Measurements from ENCODE around the gene RHEB. TPM values are rescaled to one million over a fixed set of nuclear protein-coding genes. Genes with fewer than 3 reads are reported as not detected.
A peak's percentile ranks its signal among the peaks of the same experiment; 100 is the strongest.

Gene RHEB
- total RNA-seq, 1 experiment from 2014 or later: 84.5 TPM

DNA sequence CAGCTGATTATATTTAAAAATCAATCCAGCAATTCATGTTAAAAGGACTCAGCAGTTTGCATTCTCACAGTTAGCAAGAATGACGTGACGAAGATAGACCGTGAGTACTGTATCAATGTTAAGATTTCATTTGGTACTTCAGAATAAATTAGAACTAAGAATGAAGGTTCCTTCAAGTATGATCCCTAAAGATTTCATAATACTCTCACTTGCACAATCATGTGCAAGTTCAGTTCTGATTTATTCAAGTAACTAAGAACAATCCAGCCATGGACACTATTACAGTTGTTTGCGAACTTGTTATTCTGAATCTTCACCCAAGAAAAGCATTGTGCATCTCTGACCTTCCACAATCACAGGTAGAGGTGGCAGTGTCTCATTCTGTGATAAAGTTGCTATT lies 7.7 kb downstream of the RHEB start:
- no peak overlapping the region for H3K4me3 ChIP-seq
- DNase-seq: no peak
- H3K27me3 ChIP-seq: no peaks in the 10 kb centered on the region
- no peaks in the 10 kb centered on the region for H3K9me3 ChIP-seq
- H3K36me3 ChIP-seq: no peaks in the 10 kb centered on the region; the same call in 1 of the 2 replicates

DNA sequence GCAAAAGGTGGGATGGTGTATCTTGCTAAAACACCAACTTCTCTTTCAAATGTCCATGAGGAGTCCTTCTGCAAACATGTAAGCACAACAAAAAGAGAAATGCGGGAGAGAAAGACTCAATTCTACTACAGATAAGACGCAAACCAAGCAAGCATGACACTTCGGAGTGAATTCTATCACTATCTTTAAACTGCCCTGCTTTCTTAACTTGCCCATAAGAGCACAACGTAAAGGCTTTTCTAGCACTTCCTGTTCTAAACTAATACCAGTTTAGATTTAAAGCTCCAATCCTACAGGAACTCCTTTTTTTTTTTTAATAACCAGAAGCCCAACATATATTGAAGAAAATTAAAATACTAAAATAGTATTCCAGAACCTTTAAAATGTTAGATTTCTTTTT lies 8.4 kb downstream of the RHEB start:
- Histone ChIP-seq H3K36me3 (no peaks in the 10 kb centered on the region; the same call in 1 of the 2 replicates), H3K27me3 (no peaks in the 10 kb centered on the region), H3K4me3 (no peak overlapping the region), H3K9me3 (no peaks in the 10 kb centered on the region)
- no peak for DNase-seq

DNA sequence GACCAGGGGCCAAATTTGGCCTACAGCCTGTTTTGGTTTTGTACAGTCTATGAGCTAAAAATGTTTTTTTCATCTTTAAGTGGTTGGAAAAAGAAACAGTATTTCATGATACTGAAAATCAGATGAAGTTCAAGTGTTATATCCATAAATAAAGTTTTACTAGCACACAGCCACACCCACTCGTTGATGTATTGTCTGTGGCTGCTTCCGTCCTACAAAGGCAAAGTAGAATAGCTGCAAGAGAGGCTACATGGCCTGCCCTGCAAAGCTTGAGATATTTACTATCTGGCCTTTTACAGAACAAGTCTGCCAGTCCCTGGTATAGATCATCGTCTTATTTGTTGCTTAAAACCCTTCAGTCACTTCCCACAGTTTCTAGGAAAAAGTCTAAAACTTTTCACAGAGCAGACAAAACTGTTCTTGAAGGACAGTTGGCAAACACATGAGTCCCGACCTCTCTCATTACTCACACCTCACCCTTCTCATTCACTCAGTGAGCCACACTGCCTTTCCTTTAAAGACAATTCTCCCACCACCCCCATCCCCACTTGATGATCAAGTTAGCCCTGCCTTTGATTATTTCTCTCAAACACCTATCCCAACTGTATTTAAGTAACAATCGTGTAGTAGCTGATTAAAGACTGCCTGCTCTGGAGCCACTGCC lies 9.9 kb downstream of the RHEB start:
- DNase-seq: no peak
- Histone ChIP-seq H3K27me3 (no peaks in the 10 kb centered on the region), H3K36me3 (no peaks in the 10 kb centered on the region; the same call in 1 of the 2 replicates), H3K9me3 (no peaks in the 10 kb centered on the region), H3K4me3 (no peak overlapping the region)

DNA sequence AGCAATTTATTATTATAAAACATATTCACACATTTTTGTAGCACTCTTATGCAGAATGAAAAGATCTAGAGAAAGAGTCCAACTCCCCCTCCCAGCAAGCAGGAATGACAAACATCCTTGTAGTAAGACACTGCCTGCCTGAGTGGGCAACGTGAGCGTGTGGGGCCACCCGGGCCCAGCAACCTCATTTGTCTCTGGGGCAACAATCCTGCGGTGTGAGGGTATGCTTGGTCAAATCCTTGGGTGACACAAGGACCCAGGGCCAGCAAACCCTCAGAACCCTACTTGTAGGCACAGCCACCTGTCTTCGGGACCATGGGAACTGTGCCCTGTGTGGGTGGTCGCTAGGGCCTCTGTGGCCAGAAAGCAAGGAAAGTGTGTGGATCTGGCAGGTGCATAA lies 10.7 kb downstream of the RHEB start:
- no peaks in the 10 kb centered on the region for H3K9me3 ChIP-seq
- DNase-seq: no peak

DNA sequence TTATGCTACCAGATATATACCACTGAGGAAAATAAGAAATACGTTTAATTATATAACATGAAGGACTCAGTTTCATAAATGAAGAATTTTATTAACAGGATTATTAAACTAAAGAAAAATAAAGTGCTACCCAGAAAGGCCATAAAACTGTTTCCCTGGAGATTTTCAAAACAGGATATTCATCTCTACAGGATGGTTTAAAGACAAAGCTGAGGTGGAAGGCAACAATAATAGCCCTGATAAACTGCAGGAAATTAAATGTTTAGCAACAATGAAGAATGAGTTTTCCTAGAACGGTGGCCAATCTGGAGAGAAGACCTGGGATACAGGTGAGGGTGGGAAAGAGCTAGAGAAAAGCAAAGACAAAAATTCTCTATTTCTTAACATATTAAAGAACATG lies 11.9 kb downstream of the RHEB start:
- no peaks in the 10 kb centered on the region for H3K9me3 ChIP-seq
- no peak overlapping the region for H3K4me3 ChIP-seq
- no peak for DNase-seq
- no peaks in the 10 kb centered on the region for H3K27me3 ChIP-seq
- H3K36me3 ChIP-seq: no peaks in the 10 kb centered on the region

More for the DNA sequence above, 10.7 kb downstream of the RHEB start:
- H3K4me3 ChIP-seq: no peak overlapping the region
- no peaks in the 10 kb centered on the region; the same call in 1 of the 2 replicates for H3K36me3 ChIP-seq
- H3K27me3 ChIP-seq: no peaks in the 10 kb centered on the region

DNA sequence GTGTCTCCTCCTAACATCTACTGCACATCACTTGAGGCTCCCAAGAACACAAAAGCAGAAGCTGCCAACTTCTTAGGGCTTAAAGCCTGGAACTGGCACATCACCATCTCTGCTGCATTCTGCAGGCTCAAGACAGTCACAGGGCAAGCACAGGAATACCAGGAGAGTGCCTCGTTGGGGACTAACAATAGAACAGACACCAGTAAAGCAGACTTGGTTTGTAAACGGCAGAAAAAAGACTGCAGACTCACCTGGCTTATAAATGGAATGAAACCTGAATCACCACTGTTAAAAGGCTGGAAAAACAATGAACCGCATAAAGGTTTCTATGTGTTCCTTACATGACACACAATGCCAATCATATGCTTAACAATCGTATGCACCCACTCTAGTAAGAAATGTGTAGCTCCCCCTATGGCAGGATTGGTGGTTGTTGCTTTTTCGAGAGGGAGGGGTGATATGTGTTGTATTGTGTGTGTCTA lies 12.8 kb downstream of the RHEB start:
- no peaks in the 10 kb centered on the region for H3K36me3 ChIP-seq
- H3K9me3 ChIP-seq: no peaks in the 10 kb centered on the region
- no peak for DNase-seq

DNA sequence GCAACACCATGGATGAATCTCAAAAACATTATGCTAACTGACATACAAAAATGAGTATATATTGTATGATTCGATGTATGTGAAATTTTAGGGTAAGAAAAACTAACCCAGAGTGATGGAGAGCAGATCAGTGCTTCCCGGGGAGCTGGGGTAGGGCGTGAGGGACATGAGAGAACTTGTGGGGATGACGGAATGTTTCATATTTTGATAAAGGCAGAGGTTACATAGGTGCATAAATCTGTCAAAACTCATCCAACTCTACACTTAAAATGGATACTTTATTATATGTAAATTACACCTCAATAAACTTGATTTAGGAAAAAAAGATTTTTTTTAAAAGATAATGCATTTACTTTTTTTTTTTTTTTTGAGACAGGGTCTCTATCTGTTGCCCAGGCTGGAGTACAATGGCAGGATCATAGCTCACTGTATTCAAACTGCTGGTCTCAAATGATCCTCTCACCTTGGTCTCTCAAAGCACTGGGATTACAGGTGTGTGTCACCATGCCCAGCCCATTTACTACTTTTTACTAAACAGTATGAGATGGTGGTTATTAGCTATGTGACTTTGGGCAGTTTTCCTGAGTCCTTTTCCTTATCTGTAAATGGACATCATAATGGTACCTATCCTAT lies 13.7 kb downstream of the RHEB start:
- no peaks in the 10 kb centered on the region for H3K36me3 ChIP-seq
- no peaks in the 10 kb centered on the region for H3K27me3 ChIP-seq
- DNase-seq: no peak
- no peak overlapping the region for H3K4me3 ChIP-seq
- H3K9me3 ChIP-seq: no peaks in the 10 kb centered on the region

More for the DNA sequence above, 12.8 kb downstream of the RHEB start:
- Histone ChIP-seq H3K27me3 (no peaks in the 10 kb centered on the region), H3K4me3 (no peak overlapping the region)

DNA sequence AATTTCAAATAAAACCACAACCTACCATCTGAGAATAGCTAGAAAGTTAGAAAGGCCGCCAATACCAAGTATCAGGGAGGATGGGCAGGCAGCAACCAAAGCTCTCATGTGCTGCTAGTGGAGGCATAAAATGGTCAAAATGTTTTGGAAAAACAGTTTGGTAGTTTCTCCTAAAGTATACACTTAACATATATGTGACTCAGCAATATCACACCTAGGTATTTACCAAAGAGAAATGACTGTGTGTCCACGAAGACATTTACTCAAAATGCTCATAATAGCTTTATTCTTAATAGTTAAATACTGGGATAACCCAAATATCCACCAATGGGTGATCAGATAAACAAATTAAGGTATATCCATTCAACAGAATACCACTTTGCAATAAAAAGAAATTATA lies 14.3 kb downstream of the RHEB start:
- no peak for DNase-seq
- no peaks in the 10 kb centered on the region for H3K36me3 ChIP-seq
- H3K4me3 ChIP-seq: no peak overlapping the region
- H3K27me3 ChIP-seq: no peaks in the 10 kb centered on the region
- H3K9me3 ChIP-seq: no peaks in the 10 kb centered on the region

DNA sequence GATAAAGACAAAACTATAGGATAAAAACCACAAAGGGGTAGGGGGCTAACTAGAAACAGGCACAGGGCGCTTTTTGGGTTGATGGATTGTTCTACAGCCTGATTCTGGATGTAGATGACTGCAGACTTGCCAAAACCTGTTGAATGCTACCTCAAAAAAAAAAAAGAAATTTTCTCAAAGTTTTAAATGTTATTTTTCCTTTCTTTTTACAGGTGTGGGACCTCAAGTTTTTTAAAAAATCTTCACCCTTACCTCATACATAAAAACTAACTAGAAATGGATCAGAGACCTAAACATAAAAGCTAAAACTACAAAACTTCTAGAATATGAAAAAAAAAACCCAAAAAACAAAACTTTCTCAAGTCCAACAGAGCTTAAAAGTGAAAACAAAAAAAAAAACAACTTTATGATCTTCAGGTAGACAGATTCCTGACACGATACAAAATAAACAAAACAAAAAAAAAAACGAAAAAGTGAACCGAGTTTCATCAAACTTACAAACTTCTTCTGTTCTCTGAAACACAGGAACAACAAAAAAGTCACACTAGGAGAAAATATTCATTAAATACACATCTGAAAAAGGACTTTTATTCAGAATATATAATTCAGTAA lies 14.9 kb downstream of the RHEB start:
- Histone ChIP-seq H3K27me3 (no peaks in the 10 kb centered on the region), H3K9me3 (no peaks in the 10 kb centered on the region), H3K36me3 (no peaks in the 10 kb centered on the region), H3K4me3 (no peak overlapping the region)
- no peak for DNase-seq

DNA sequence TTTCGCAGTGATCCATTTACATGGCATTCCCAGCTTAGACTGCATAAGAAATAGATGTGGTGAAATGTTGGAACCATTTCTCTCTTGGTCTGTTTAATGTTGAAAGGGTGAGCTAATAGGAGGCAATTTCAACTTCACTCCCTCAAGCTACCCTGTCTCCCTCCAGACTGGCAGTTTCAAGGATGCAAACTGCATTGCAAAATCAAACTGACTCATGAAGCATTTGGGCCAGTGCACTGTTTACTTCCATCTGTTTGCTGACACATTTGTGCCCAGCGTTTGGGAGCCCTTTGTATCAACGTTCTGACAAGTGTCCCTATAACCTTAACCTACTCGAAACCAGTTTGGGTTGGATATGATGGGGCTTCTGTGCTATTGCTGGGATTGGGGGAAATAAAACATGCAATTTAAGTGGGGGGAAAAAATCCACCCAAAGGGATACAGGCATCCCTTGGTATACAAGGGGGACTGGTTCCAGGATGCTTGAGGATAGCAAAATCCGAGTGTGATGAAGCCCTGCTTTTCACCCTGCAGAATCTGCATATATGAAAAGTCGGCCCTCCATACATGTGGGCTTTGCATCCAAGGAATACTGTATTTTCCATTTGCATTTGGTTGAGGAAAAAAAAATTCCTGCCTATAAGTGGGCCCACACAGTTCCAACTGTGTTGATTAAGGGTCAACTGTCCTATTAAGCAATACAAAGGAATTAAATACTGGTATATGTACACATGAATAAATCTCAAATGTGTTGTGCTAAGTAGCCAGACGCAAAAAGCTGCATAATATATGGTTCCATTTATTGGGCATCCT lies 15.6 kb downstream of the RHEB start:
- no peak overlapping the region for H3K4me3 ChIP-seq
- no peaks in the 10 kb centered on the region for H3K36me3 ChIP-seq
- peak; percentile 66 for DNase-seq
- H3K27me3 ChIP-seq: no peaks in the 10 kb centered on the region
- no peaks in the 10 kb centered on the region for H3K9me3 ChIP-seq

DNA sequence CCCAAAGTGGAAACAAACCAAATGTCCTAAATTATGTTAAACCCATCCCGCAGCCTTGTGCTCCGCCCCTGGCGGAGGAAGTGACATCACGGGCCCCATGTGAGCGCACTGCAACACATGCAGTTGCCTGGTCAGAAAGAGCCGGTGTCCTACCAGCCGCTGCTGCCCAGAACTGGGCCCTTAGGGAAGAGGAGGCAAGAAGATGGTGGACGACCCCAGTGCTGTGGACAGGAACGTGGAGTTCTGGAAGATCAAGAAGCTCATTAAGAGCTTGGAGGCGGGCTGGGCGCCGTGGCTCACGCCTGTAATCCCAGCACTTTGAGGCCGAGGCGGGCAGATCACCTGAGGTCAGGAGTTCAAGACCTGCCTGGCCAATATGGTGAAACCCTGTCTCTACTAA lies 18.0 kb downstream of the RHEB start:
- H3K27me3 ChIP-seq: no peaks in the 10 kb centered on the region
- no peak overlapping the region for H3K4me3 ChIP-seq
- H3K36me3 ChIP-seq: no peaks in the 10 kb centered on the region
- no peak for DNase-seq
- H3K9me3 ChIP-seq: no peaks in the 10 kb centered on the region

DNA sequence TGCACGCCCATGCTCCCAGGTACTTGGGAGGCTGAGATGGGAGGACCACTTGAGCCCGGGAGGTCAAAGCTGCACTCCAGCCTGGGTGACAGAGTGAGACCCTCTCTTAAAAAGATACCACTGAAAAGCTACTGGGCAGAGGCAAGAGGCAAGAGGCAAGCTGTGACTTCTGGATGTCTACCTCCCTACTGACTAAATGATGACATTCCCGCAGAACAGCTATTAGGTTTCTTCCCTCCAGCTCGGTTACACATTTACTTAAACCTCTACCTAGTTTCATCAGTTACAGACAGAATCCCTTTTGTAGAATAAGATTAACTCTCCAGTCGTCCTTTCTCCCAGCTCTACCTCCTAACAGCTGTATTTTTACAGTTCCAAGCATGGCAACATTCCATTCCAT lies 21.2 kb downstream of the RHEB start:
- H3K36me3 ChIP-seq: no peaks in the 10 kb centered on the region; the same call in 1 of the 2 replicates
- no peak for DNase-seq
- H3K27me3 ChIP-seq: no peaks in the 10 kb centered on the region

DNA sequence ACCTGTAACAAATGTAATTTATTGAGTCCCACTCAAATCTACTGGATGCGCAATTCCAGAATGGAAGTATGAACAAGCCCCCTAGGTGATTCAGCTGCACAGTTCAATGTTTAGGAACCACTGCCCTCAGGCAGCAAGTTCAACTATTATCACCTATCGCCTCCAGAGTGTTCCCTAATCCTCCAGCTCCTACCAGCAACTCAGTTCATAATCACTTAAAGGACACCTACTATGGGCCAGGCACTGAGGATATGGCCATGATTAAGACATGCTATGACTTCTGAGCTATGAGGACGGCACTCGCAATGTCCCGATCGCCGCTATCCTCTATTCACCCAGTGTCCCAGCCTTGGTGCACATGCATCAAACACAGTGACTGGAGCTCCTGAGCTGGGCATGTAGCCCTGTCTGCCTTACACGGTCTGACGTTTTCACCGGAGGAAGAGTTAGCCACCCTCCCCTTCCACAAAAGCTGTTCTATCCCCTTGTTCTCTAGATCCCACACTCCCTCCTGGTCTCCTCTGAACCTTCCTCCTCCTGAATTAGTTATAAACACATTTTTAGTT lies 22.3 kb downstream of the RHEB start:
- Histone ChIP-seq H3K27me3 (no peaks in the 10 kb centered on the region), H3K36me3 (no peaks in the 10 kb centered on the region; the same call in 1 of the 2 replicates), H3K4me3 (no peak overlapping the region), H3K9me3 (no peaks in the 10 kb centered on the region)
- no peak for DNase-seq

More for the DNA sequence above, 21.2 kb downstream of the RHEB start:
- Histone ChIP-seq H3K4me3 (no peak overlapping the region), H3K9me3 (no peaks in the 10 kb centered on the region)

DNA sequence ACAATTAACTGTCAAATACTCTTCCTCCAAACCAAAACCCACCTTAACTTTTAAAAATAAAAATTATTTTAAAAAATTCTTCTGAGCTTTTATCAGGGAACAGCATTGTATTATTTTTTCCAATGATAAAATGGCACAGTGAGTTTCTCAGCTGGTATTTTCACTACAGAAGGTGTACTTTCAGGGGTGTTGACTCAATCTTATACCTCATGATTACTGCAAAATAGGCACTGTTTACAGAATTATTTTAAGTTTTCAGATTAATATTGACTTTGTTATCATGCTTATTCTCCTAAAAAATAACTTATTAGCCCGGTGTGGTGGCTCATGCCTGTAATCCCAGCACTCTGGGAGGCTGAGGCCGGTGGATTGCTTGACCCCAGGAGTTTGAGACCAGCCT lies 24.3 kb downstream of the RHEB start:
- no peak overlapping the region for H3K4me3 ChIP-seq
- H3K27me3 ChIP-seq: no peaks in the 10 kb centered on the region
- no peaks in the 10 kb centered on the region for H3K9me3 ChIP-seq
- H3K36me3 ChIP-seq: no peaks in the 10 kb centered on the region; the same call in 1 of the 2 replicates
- DNase-seq: no peak

DNA sequence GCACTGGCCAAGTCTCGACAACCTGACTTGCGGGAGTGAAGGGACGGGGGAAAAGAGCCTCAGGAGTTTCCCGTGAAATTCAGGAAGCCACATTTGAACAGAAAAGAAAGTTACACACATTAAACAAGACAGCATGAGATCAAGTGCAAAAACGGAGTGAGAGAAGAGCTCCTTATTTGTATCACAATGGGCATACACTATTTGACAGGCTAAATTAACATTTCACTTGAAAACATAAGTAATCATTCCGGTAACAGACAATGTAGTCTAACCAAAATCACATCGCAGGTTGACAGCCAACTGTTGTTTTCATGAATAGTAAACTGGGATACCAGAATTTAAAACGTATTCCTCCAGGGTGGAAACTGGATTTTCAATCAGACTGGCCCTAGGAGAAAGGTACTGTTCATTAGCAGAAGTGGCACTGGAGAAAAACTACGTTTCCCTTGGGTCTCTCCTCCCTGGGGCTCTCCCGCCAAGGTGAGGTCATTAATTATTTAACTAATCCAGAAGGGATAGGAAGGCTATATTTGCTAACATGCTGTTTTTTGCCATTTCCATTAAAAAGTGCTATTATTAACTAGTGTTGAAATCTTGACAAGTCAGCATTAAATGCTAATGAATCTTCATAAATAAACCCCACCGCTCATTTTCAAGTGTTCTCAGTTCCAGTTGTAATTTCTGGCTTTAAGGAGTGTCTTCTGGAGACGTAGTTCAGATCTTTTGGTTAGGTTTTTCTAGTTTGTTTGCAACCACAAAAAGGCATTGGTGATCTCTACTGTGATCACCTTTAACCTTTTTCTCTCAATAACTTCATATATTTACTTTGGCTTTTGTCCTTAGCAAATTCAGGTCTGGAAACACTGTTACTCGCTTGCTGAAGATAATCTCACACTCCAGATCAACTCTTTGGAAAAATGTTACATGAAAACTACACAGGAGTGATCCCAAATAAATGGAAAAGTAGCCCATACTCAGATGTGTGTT lies 25.1 kb downstream of the RHEB start:
- DNase-seq: no peak
- Histone ChIP-seq H3K36me3 (peaks cover 6% of the 10 kb centered on the region; the same call in 1 of the 2 replicates), H3K9me3 (no peaks in the 10 kb centered on the region), H3K4me3 (no peak overlapping the region), H3K27me3 (no peaks in the 10 kb centered on the region)
